Measurements from ENCODE around the gene ZKSCAN5. TPM values are rescaled to one million over a fixed set of nuclear protein-coding genes. Genes with fewer than 3 reads are reported as not detected.
A peak's percentile ranks its signal among the peaks of the same experiment; 100 is the strongest.
"Not testable (repeated sequence)": the region's sequence is repeated elsewhere in the genome, so short reads cannot be mapped to it uniquely, and the experiment has no call there.

ZKSCAN5 gene
- total RNA-seq, 1 donor from 2014 or later = 4.4 TPM

DNA sequence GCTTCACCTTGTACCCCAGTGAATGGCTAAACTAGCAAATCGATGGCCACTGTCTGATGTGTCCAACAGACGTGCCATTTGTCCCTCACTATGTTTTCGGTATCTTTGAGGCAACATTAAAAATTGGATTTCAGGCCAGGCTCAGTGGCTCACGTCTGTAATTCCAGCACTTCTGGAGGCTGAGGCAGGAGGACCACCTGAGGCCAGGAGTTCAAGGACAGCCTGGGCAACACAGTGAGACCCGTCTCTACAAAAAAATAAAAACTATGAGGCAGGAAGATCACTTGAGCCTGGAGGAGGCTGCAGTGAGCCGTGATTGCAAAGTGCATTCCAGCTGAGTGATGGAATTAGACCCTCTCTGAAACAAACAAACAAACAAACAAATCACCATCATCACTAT lies 39.5 kb downstream of the ZKSCAN5 start:
- no peaks in the 10 kb centered on the region for H3K4me1 ChIP-seq
- no peaks in the 10 kb centered on the region for H3K27me3 ChIP-seq
- H3K27ac ChIP-seq = no peak overlapping the region
- intact Hi-C loops (cut with DNase I) = no loop called here
- H3K9me3 ChIP-seq = peaks cover 16 to 56% of the 10 kb centered on the region in 2 donors
- H3K4me3 ChIP-seq = no peak overlapping the region
- peaks cover 11 to 19% of the 10 kb centered on the region in 2 donors for H3K36me3 ChIP-seq
- DNase-seq (ENCODE audit: low spot score in 2 of 2) = no peak
- TF ChIP-seq, protein P1, sequence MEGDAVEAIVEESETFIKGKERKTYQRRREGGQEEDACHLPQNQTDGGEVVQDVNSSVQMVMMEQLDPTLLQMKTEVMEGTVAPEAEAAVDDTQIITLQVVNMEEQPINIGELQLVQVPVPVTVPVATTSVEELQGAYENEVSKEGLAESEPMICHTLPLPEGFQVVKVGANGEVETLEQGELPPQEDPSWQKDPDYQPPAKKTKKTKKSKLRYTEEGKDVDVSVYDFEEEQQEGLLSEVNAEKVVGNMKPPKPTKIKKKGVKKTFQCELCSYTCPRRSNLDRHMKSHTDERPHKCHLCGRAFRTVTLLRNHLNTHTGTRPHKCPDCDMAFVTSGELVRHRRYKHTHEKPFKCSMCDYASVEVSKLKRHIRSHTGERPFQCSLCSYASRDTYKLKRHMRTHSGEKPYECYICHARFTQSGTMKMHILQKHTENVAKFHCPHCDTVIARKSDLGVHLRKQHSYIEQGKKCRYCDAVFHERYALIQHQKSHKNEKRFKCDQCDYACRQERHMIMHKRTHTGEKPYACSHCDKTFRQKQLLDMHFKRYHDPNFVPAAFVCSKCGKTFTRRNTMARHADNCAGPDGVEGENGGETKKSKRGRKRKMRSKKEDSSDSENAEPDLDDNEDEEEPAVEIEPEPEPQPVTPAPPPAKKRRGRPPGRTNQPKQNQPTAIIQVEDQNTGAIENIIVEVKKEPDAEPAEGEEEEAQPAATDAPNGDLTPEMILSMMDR (IDR thresholded peaks at IDR 0.05) = no peak

DNA sequence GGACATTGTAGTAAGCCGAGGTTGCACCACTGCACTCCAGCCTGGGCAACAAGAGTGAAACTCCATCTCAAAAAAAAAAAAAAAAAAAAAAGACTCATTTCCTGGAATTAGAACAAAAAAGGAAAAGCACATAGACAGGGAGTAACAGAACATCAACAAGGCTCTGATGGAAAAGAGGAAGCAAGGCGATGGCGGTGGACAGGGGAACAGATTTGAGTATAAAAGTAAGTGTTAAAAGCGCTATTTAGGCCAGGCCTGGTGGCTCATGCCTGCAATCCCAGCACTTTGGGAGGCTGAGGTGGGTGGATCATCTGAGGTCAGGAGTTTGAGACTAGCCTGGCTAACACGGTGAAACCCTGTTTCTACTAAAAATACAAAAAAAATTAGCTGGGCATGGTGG lies 40.8 kb downstream of the ZKSCAN5 start:
- H3K27ac ChIP-seq; DNase-seq (ENCODE audit: low spot score in 2 of 2); H3K4me1 ChIP-seq; intact Hi-C loops (cut with DNase I); H3K27me3 ChIP-seq; H3K4me3 ChIP-seq: not testable (repeated sequence)
- Histone ChIP-seq H3K36me3 (peaks cover 11 to 19% of the 10 kb centered on the region in 2 donors), H3K9me3 (peaks cover 12 to 42% of the 10 kb centered on the region in 2 donors)

DNA sequence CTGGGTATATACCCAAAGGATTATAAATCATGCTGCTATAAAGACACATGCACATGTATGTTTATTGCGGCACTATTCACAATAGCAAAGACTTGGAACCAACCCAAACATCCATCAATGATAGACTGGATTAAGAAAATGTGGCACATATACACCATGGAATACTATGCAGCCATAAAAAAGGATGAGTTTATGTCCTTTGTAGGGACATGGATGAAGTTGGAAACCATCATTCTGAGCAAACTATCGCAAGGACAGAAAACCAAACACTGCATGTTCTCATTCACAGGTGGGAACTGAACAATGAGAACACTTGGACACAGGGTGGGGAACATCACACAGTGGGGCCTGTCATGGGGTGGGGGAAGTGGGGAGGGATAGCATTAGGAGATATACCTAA lies 45.1 kb downstream of the ZKSCAN5 start:
- Histone ChIP-seq H3K4me1 (peaks cover 6 to 11% of the 10 kb centered on the region in 2 donors), H3K36me3 (peaks cover 11 to 15% of the 10 kb centered on the region in 2 donors), H3K9me3 (peaks cover 0 to 14% of the 10 kb centered on the region in 2 donors)
- H3K27me3 ChIP-seq; H3K27ac ChIP-seq; DNase-seq (ENCODE audit: low spot score in 2 of 2); intact Hi-C loops (cut with DNase I); H3K4me3 ChIP-seq: not testable (repeated sequence)

DNA sequence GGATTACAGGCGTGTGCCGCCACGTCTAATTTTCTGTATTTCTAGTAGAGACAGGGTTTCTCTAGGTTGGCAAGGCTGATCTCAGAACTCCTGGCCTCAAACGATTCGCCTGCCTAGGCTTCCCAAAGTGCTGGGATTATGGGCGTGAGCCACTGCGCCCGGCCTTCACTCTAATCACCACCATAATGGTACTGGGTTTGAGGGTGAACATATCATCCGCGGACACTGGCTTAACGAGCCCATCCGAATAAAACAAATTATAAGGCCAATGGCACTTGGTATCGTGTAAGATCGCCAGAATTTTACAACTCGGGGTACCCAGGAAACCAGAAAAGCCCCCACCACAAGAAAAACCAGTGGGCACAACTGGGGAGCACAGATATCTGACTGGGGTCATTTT lies 46.9 kb downstream of the ZKSCAN5 start:
- Histone ChIP-seq H3K4me3 (peak overlapping the region; percentile 94 to 97), H3K9me3 (peaks cover 0 to 12% of the 10 kb centered on the region in 2 donors), H3K36me3 (peaks cover 11 to 22% of the 10 kb centered on the region in 2 donors), H3K27ac (peak overlapping the region; percentile 74 to 88), H3K4me1 (peaks cover 6 to 11% of the 10 kb centered on the region in 2 donors), H3K27me3 (no peaks in the 10 kb centered on the region)
- no peak for DNase-seq (ENCODE audit: low spot score in 2 of 2)
- intact Hi-C loops (cut with DNase I) = loop anchor here (10.0 kb wide), 1 partner anchor 517 kb away; no protein-coding TSS in a partner anchor
- TF ChIP-seq, protein P1 (IDR thresholded peaks at IDR 0.05) = no peak

DNA sequence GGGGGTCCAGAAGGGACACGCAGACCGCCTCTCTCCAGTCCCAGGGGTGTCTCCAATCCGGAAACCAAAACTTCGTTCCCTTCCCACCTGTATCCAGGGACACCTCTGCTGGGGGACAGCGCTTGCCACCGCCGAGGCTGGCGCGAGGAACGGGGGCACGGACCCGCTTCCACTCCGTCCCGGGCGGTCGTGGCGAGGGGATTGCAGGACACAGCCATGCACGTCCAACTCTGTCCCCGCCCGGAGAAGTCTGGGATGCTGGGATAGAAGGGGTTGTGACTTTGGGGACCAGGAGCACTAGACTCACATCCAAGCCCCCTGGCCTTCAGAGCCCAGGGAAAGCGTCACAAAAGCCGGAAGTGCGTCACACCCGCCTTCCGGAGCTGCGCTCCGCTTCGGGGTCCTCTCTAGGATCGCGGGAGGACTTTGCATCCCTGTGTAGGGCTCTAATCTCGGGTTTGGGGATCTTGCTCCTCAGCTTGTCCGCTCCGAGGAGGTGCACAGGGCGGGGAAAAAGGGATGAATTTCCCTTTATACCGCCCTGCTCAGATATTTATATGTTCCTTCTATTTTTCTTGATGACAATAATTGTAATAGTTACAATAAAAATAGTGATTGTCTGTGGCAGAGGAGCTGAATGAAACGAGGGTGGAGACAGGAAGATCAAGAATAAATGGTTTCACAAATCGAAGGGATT lies 47.5 kb downstream of the ZKSCAN5 start, which contains the start of gene FAM200A:
Gene FAM200A (minus strand): TSS at position 348 of the 697 bp plus-strand sequence. CDS start 3,707 bp downstream, outside the sequence.
- intact Hi-C loops (cut with DNase I) = loop anchor here (2.0 to 10.0 kb wide), 2 partner anchors 47 to 517 kb away; partner anchors contain the start of gene ZKSCAN5
- Histone ChIP-seq H3K36me3 (peaks cover 11 to 26% of the 10 kb centered on the region in 2 donors), H3K4me3 (peak within 1 kb of the TSS; percentile 94 to 97), H3K27me3 (no peaks in the 10 kb centered on the region), H3K27ac (peak within 1 kb of the TSS; percentile 74 to 88), H3K9me3 (peaks cover 0 to 6% of the 10 kb centered on the region in 2 donors), H3K4me1 (peaks cover 6 to 11% of the 10 kb centered on the region in 2 donors)
- peak; percentile 15 to 92 for DNase-seq (ENCODE audit: low spot score in 2 of 2)
- TF ChIP-seq, protein P1 (IDR thresholded peaks at IDR 0.05) = no peak

DNA sequence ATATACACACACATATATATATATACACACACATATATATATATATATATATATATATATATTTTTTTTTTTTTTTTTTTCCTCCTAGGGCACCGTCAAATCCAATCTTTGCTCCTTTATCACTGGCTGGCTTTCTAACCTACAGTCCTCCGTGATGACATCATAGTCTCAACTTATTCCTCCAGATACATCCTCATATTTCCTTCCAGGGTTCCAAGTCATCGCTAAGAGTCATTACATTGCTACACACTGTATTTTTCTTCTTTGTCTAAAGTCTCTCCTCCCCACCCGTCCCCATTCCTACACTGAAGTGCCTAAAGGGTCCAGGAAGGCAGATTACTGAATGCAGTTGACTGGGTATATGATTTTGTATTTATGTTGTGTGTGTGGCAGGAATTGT lies 48.6 kb downstream of the ZKSCAN5 start:
- Histone ChIP-seq H3K36me3 (peaks cover 4 to 17% of the 10 kb centered on the region in 2 donors), H3K27me3 (no peaks in the 10 kb centered on the region), H3K4me3 (no peak overlapping the region), H3K27ac (no peak overlapping the region), H3K4me1 (peaks cover 6 to 11% of the 10 kb centered on the region in 2 donors), H3K9me3 (no peaks in the 10 kb centered on the region)
- DNase-seq (ENCODE audit: low spot score in 2 of 2) = no peak
- intact Hi-C loops (cut with DNase I) = loop anchor here (2.0 to 10.0 kb wide), 2 partner anchors 48 to 518 kb away; partner anchors contain the start of gene ZKSCAN5
- TF ChIP-seq, protein P1 (IDR thresholded peaks at IDR 0.05) = no peak
